ENCODE measurements around the gene PSME2. TPM values are rescaled to one million over a fixed set of nuclear protein-coding genes. Genes with fewer than 3 reads are reported as not detected.

The PSME2 gene
- total RNA-seq, 1 donor from 2014 or later = 124 TPM

- ATAC-seq = no peak
Measured at GRCh38 chr14:24136684-24137528, 9.5 kb downstream of the PSME2 start.

GRCh38 chr14:24135834-24136683, 10.4 kb downstream of the PSME2 start, which contains the start of gene PSME1:
Gene PSME1, plus strand, starts transcription at chr14:24136194. Its CDS starts 69 bp downstream, at chr14:24136263.
- DNase-seq (ENCODE audit: low spot score) = peak; percentile 97
- ATAC-seq = peak; percentile 86

More at GRCh38 chr14:24136684-24137528, 9.5 kb downstream of the PSME2 start:
- DNase-seq (ENCODE audit: low spot score) = no peak

GRCh38 chr14:24135584-24135833, 10.9 kb downstream of the PSME2 start:
- DNase-seq (ENCODE audit: low spot score) (no peak), ATAC-seq (no peak)

GRCh38 chr14:24133735-24134134, 12.7 kb downstream of the PSME2 start:
- no peak for ATAC-seq
- no peak for DNase-seq (ENCODE audit: low spot score)

- ATAC-seq (no peak), DNase-seq (ENCODE audit: low spot score) (no peak)
Measured at GRCh38 chr14:24132976-24133375, 13.4 kb downstream of the PSME2 start.

- ATAC-seq (peak; percentile 32), DNase-seq (ENCODE audit: low spot score) (peak; percentile 81)
Measured at GRCh38 chr14:24132061-24132685, 14.2 kb downstream of the PSME2 start.

- ATAC-seq (peak; percentile 19), DNase-seq (ENCODE audit: low spot score) (no peak)
Measured at GRCh38 chr14:24131549-24131966, 14.9 kb downstream of the PSME2 start.

- DNase-seq (ENCODE audit: low spot score) (peak; percentile 90), ATAC-seq (peak; percentile 70)
Measured at GRCh38 chr14:24130717-24131548, 15.5 kb downstream of the PSME2 start.

- ATAC-seq (no peak), DNase-seq (ENCODE audit: low spot score) (no peak)
Measured at GRCh38 chr14:24130380-24130716, 16.1 kb downstream of the PSME2 start, which contains the start of gene FITM1. Gene FITM1, plus strand, starts transcription at chr14:24130659. Its CDS starts 905 bp downstream, at chr14:24131564.

GRCh38 chr14:24129410-24129998, 16.9 kb downstream of the PSME2 start:
- DNase-seq (ENCODE audit: low spot score) = no peak
- ATAC-seq = no peak

GRCh38 chr14:24127673-24128072, 18.7 kb downstream of the PSME2 start:
- DNase-seq (ENCODE audit: low spot score) (no peak), ATAC-seq (no peak)

- no peak for DNase-seq (ENCODE audit: low spot score)
- ATAC-seq = no peak
Measured at GRCh38 chr14:24126939-24127338, 19.5 kb downstream of the PSME2 start.

- DNase-seq (ENCODE audit: low spot score) = no peak
- ATAC-seq = peak; percentile 5
Measured at GRCh38 chr14:24123424-24124417, 22.7 kb downstream of the PSME2 start.

GRCh38 chr14:24122898-24123297, 23.5 kb downstream of the PSME2 start:
- ATAC-seq (peak; percentile 4), DNase-seq (ENCODE audit: low spot score) (no peak)

GRCh38 chr14:24122416-24122815, 24.0 kb downstream of the PSME2 start:
- DNase-seq (ENCODE audit: low spot score) (no peak), ATAC-seq (no peak)

- ATAC-seq (no peak), DNase-seq (ENCODE audit: low spot score) (no peak)
Measured at GRCh38 chr14:24121210-24121609, 25.2 kb downstream of the PSME2 start.

- no peak for ATAC-seq
- DNase-seq (ENCODE audit: low spot score) = no peak
Measured at GRCh38 chr14:24119691-24120090, 26.7 kb downstream of the PSME2 start.

- ATAC-seq (peak; percentile 14), DNase-seq (ENCODE audit: low spot score) (peak; percentile 83)
Measured at GRCh38 chr14:24117179-24117578, 29.2 kb downstream of the PSME2 start.

Data from left lobe of liver (tissue), 2 donors.